SK-N-MC (cell line): ENCODE measurements around the gene SEC63.

ENCODE experiments used
- DNase-seq: peaks from one replicate; pipeline ENCODE4 v3.0.0-alpha.2; 2011; ENCODE audit warnings: low read depth, low spot score
- H3K27ac ChIP-seq: fragments of 200-600 bp; sonication (generic); 2 replicates; pipeline ENCODE4 v1.5.1; 2016; ENCODE audit warnings: mixed run types
- H3K36me3 ChIP-seq: fragments of 200-600 bp; sonication (generic); 2 replicates; pipeline ENCODE4 v1.6.1; 2017; ENCODE audit warnings: antibody characterized with exemption, low read length, mixed read lengths; ENCODE audit not compliant: insufficient read depth
- H3K4me3 ChIP-seq: fragments of 200-600 bp; sonication (generic); 2 replicates; pipeline ENCODE4 v1.5.1; 2016
- H3K9ac ChIP-seq: fragments of 200-600 bp; sonication (generic); 2 replicates; pipeline ENCODE4 v1.8.0; 2017; ENCODE audit warnings: mixed run types, mixed read lengths; ENCODE audit not compliant: insufficient read length
- H3K9me3 ChIP-seq: fragments of 200-600 bp; sonication (generic); 2 replicates; pipeline ENCODE4 v1.6.1; 2017; ENCODE audit warnings: low read depth, mild to moderate bottlenecking, antibody characterized with exemption, low read length, moderate library complexity, mixed read lengths
- EZH2 ChIP-seq: fragments of 200-600 bp; sonication (generic); IDR thresholded peaks from one replicate; pipeline ENCODE4 v1.6.1; 2017; ENCODE audit warnings: antibody characterized with exemption
- FOXP2 ChIP-seq: optimal IDR thresholded peaks from 2 replicates; pipeline ENCODE3; 2011; ENCODE audit warnings: mild to moderate bottlenecking, moderate library complexity; ENCODE audit not compliant: insufficient read depth; ENCODE audit errors: extremely low read length, control extremely low read depth
- POLR2AphosphoS5 ChIP-seq: IDR thresholded peaks from 2 replicates; pipeline ENCODE4 v1.6.1; 2012; ENCODE audit warnings: mild to moderate bottlenecking, low read depth, low read length, borderline replicate concordance

Gene SEC63

GRCh38 chr6:107845777-107846176 is 112.2 kb downstream of the SEC63 start:
- Histone ChIP-seq H3K9me3 (no peaks in the 10 kb centered on the region), H3K9ac (no peak overlapping the region), H3K27ac (no peak overlapping the region), H3K4me3 (no peak overlapping the region), H3K36me3 (no peaks in the 10 kb centered on the region)
- no peak for DNase-seq
- TF ChIP-seq EZH2, result no peak
- TF ChIP-seq FOXP2, result no peak
- no peak for TF ChIP-seq POLR2AphosphoS5

GRCh38 chr6:107843400-107843799 is 114.6 kb downstream of the SEC63 start:
- Histone ChIP-seq H3K36me3 (no peaks in the 10 kb centered on the region), H3K27ac (no peak overlapping the region), H3K9me3 (no peaks in the 10 kb centered on the region), H3K9ac (no peak overlapping the region), H3K4me3 (no peak overlapping the region)
- TF ChIP-seq EZH2 (no peak), POLR2AphosphoS5 (no peak), FOXP2 (no peak)
- no peak for DNase-seq

GRCh38 chr6:107841275-107841670 is 116.7 kb downstream of the SEC63 start:
- Histone ChIP-seq H3K4me3 (no peak overlapping the region), H3K9me3 (no peaks in the 10 kb centered on the region), H3K9ac (no peak overlapping the region), H3K27ac (no peak overlapping the region), H3K36me3 (no peaks in the 10 kb centered on the region)
- DNase-seq, result no peak
- TF ChIP-seq POLR2AphosphoS5 (no peak), FOXP2 (no peak), EZH2 (no peak)

GRCh38 chr6:107840636-107841274 is 117.3 kb downstream of the SEC63 start:
- no peak for DNase-seq
- no peak overlapping the region for H3K9ac ChIP-seq
- no peak overlapping the region for H3K27ac ChIP-seq

GRCh38 chr6:107833136-107833535 is 124.9 kb downstream of the SEC63 start:
- Histone ChIP-seq H3K9me3 (no peaks in the 10 kb centered on the region), H3K9ac (no peak overlapping the region), H3K4me3 (no peak overlapping the region), H3K36me3 (no peaks in the 10 kb centered on the region), H3K27ac (no peak overlapping the region)
- DNase-seq, result no peak
- TF ChIP-seq POLR2AphosphoS5, result no peak

More at GRCh38 chr6:107840636-107841274, 117.3 kb downstream of the SEC63 start:
- no peak overlapping the region for H3K4me3 ChIP-seq
- no peaks in the 10 kb centered on the region for H3K9me3 ChIP-seq
- no peaks in the 10 kb centered on the region for H3K36me3 ChIP-seq
- TF ChIP-seq EZH2 (no peak), FOXP2 (no peak), POLR2AphosphoS5 (no peak)

- no peaks in the 10 kb centered on the region for H3K9me3 ChIP-seq
- H3K9ac ChIP-seq, result no peak overlapping the region
- no peak for TF ChIP-seq POLR2AphosphoS5
- TF ChIP-seq FOXP2, result no peak
- no peak for TF ChIP-seq EZH2
- DNase-seq, result no peak
- no peaks in the 10 kb centered on the region for H3K36me3 ChIP-seq
- no peak overlapping the region for H3K27ac ChIP-seq
- H3K4me3 ChIP-seq, result no peak overlapping the region
Observed at GRCh38 chr6:107832151-107833056, 125.6 kb downstream of the SEC63 start.

GRCh38 chr6:107830060-107830459 is 127.9 kb downstream of the SEC63 start:
- H3K27ac ChIP-seq, result no peak overlapping the region
- TF ChIP-seq POLR2AphosphoS5, result no peak
- TF ChIP-seq EZH2, result no peak
- TF ChIP-seq FOXP2, result no peak
- H3K9ac ChIP-seq, result no peak overlapping the region
- H3K9me3 ChIP-seq, result no peaks in the 10 kb centered on the region
- no peak for DNase-seq
- no peaks in the 10 kb centered on the region for H3K36me3 ChIP-seq
- no peak overlapping the region for H3K4me3 ChIP-seq

GRCh38 chr6:107827541-107827940 is 130.5 kb downstream of the SEC63 start:
- Histone ChIP-seq H3K36me3 (no peaks in the 10 kb centered on the region), H3K9me3 (no peaks in the 10 kb centered on the region), H3K9ac (no peak overlapping the region), H3K27ac (no peak overlapping the region), H3K4me3 (no peak overlapping the region)
- no peak for DNase-seq
- no peak for TF ChIP-seq POLR2AphosphoS5
- TF ChIP-seq FOXP2, result no peak
- no peak for TF ChIP-seq EZH2
